GM19372 (cell line): ENCODE data around the gene KCND3.

ENCODE experiments used
- ATAC-seq: cut with Tn5 transposase; IDR thresholded peaks from one replicate; pipeline ENCODE4 v1.9.1; 2021; ENCODE audit warnings: mild to moderate bottlenecking, low read depth, moderate library complexity; ENCODE audit not compliant: unreplicated experiment

Gene KCND3

DNA sequence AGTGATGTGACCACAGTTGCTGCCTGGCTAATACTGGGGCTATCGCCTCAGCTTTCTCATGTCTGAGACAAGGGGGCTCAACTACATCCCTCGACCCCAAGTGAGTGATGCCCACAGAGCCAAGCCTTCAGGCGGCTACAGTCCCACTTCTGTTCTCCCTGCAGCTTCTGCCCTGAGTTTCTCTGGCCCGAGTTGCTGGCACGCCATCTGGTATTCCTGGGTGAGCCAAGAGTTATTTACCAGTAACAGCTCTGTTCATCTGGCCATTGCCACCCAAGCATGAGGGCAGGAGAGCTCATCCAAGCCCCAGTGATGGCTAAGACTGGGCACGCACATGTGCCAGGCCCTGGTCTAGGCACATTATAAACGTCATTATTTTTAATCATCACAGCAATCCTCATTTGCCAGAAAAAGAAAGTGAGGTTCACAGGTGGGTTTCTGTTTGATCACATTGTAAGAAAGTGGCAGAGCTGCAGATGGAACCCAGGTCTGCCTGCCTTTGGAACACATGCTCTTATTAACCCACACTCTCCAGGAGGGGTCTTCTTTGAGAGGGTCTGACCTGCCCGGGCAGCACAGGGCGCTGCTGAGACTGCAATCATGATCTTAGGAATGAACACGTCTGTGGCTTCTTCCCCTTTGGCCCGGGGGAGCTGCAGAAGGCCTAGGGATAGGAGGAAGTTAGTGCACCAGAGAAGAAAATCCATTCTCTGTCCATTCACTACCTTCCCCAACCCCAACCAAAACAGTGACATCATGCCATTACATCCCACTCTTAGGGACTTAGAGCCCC, 27.5 kb downstream of the KCND3 start:
- ATAC-seq, result no peak

DNA sequence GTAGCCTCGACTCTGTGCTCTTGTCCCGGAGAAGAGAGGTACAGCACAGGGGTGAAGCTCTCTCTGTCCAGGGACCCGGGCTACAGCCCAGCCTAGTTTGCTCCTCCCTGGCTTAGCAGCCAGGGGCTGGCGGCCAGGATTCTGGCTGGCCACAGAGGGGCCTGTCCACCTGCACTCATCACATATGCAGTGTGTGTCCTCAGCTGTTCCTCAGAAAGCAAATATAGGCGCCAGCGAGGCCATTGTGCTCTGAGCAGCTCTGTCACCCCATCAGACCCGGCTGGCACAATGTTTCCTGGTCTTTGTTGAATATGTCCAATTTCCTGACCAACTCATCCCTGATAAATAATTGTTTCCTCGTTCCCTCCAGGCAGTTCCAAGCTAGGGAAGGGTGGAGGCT, 28.5 kb downstream of the KCND3 start:
- ATAC-seq, result no peak

DNA sequence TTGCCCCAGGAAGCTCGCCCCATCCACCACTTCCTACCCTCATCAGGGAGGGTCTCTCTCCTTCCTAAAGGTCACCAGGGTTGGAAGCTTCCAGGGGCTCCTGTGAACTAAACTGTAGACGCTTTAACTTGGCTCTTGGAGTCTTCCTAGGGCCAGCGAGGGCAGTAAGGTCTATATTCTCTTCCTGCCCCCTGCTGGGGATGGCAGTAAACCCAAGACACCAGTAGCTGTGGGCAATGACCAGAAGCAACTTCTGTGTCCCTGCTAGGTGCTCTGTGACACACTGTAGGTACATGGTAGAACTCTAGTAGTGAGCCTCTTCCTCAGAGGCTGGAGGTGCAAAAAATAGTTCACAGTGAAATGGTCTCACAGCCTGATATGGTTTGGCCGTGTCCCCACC, 30.0 kb downstream of the KCND3 start:
- no peak for ATAC-seq

DNA sequence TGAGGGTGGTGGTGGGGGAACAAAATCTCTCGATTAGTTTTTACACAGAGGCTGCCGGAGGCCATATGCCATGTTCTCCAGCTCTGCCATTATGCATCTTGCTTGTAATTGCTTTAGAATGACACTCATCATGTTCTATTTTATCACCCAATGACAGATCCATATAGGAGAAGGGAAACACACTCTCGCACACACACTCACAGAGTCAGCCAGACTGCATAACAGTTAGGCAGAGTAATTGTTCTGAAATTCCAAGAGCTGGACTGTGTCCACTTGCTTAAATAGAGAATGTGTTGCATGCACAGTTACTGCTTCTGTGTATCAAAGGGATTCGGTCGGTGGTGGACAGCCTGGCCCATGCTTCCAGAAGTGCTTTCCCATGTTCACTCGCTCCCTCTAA, 30.6 kb downstream of the KCND3 start:
- ATAC-seq, result no peak

DNA sequence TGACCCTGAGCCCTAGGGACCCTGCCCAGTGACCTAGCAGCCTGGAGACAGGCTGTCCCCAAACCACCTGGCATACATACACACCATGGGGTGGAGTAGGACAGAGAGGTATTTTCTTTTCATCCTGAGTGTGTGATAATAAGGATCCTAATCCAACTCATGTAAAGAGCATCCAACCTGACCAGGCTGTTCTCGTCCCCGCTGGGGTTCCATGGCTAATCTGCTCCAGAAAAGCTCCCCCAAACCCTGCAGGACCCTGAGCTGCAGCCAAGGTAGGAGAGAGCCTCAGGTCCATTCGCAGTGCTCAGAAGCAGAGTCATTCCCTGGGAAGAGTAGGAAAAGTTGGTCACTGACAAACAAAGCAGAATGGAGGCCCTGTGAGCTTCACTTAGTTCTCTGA, 31.4 kb downstream of the KCND3 start:
- ATAC-seq, result no peak

DNA sequence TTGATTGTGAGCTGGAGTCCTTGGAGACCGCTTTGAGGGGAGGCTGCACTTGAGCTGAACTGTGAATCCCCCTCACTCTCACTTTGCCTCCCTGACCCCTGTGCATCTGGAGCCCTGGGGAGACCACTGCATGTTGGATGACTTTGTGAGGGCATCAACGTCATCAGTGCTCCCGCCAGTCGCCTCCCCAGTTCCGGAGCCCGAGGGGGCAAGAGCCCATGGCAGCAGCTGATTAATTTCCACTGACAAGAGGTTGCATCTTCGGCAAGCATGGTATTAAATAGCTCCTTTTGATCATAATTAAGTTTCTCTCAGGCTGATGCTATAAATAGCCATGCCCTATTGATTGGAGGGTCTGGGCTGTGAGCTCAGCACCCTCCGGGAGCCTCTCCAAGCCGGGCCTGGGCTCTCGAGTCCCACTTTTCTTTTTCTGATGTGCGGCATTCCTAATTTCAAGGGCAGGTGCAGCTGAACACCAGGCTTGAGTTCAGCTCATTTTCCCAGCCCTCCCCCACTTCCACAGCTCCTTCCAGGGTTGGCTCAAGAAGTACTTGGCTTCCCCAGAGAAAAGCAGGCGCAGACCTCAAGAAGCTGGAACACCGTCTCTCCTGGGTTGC, 33.2 kb downstream of the KCND3 start:
- no peak for ATAC-seq

DNA sequence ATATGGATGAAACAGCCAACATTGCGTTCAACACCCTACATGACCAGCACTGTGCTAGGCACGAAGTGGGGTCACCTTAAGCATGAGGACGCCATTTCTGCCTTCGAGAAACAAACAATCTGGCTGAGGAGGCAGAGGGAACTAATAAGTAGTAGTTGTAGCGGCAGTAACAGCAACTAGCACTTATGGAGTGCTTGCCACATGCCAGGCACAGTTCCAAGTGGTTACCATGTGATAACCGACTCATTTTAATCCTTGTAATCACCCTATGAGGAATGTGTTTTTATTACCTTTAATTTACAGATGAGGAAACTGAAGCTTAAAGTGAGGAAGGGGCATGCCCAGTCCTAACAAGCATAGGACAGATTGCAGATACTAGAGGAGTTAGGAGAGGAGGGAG, 33.7 kb downstream of the KCND3 start:
- no peak for ATAC-seq

DNA sequence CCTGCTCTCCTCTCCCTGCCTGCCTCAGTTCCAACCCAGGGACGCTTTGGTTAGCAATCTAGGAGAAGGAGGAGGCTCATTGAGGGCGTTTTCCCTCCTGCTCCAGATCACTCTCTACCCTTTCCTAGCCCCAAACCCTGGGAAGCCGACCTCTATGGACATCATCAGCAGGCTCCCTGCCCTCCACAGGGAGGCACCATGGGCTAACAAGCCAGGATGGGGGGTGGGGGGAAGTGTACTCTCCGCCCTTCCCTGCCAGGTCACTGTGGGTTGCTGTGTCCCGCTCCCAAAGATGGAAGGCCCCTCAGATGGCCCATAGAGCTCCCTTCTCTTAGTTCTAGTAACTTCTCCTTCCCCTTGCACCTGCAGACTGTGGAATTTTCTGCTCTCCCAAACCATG, 35.7 kb downstream of the KCND3 start:
- no peak for ATAC-seq

DNA sequence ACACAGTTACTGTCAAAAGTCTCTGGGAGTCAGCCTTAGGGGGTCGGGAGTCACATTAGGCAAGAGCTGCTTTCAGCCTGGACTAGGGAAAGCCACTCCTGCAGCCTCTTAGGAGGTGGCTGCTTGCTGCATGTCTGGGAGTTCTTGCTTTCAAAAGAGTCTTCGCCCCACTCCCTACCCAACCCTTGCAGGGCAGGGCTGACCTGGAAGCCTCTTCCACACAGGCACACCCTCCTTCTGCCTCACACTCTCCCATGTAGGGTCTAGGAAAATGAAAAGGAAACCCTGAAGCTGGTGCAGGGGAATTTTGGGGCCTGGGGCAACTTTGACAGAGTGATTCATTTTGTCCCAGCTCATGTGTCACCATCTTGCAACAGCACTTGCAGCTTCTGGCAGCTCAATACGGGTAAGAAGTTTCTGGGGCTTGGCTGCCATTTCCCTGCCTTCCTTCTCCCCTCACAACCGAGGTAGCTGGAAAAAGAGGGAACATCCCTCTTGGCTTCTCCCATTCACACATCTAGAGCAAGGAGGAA, 37.3 kb downstream of the KCND3 start:
- ATAC-seq, result no peak

DNA sequence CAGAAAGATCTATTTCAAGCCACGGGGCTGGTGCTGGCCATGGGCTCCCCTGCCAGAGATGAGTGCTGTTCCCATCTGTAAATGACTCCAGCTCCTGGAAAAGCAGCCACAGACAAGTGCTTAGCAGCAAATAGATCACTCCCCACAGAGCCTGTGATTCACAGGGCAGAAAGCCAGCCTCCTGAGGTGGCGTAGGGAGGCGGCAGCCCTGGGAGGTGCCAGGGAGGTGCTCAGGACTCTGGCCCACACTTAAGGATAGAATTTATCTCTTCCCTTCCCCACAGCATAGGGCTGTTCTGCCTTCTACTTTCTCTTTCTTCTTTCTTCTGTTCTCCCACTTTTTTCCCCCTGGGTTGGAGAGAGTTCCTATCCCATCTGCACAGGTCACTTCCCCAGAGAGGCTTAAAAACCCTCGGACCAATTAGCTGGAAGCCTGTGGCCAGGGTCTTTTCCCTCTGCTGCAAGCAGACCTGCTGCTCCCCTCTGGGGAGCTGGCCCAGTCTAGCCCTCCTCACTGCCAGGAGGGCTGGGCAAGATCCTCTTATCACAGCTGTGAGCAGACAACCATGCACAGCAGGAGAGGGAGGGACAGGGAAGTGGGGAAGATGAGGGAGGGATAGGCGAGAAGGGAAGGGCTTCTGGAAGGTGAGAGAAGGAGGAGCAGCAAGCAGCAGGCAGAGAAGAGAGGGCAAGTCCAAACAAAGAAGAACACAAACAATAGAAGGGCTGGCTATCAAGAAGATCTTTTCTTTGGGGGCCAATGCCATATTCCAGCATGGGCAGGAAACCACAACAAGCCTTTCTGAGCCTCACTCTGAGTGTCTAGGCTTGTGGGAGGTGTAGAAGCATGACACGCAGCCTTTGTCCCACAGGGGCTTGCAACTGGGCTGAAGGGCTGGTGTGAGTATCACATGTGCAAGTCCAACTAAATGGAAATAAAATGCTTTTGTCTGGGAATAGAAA, 41.0 kb downstream of the KCND3 start:
- no peak for ATAC-seq

DNA sequence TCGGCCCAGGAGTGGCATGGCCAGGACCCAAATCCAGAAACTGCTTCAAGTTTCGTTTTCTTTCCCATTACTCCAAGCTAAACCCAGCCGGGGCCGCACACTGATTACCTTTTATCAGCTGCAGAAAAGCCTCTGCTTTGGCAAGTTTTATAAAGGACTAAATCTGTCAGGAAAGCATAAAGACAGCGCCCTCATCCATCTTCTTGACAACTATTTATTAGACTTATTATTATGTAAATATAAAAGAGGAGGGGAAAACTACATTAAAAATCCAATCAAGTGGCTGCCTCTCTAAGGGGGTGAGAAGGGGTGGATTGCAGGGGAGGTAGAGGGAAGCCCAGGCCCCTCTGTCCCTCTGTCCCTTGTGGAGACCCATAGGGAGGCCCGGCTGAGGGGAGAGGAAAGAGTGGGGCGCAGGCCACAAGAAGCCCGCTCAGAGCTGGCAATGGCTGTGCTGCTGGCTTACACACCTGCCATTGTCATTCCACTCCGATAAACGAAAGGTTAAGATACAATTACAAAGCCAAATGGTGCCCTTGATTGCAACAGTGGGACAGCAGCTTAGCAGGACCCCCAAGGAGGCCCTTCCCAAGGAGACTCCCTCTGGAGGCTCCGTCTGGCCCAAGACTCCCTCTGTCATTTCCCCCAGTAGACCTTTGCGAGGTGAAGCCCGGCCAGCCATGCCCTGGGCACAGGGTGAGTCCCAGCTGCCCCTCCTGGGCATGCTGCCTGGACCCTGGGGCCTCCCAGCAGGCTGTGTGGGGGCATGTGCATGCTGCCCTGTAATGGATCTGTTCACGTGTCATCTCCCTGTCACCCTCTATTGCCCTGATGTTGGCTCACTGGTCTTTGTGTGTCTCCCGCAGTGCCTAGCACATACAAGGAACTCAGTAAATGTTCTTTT, 45.4 kb downstream of the KCND3 start:
- ATAC-seq, result no peak

DNA sequence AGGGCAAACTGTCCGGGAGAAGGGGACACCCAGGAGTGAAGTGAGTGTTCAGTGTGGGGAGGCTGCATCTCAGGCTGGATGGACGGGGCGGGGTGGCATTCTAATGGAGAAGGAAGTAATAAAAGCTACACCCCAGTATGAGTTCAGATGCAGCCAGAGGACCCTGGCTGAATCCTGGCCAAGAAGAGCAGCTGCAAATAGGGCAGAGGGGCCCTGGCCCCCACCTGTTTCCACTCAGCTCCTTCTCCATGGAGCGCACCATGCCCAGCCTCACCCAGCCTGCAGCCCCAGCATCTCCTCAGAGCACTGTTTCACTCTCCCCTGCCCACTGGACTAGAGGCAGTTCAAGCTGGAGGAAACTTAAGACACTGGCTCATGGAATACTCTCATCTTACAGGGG, 46.4 kb downstream of the KCND3 start:
- no peak for ATAC-seq

DNA sequence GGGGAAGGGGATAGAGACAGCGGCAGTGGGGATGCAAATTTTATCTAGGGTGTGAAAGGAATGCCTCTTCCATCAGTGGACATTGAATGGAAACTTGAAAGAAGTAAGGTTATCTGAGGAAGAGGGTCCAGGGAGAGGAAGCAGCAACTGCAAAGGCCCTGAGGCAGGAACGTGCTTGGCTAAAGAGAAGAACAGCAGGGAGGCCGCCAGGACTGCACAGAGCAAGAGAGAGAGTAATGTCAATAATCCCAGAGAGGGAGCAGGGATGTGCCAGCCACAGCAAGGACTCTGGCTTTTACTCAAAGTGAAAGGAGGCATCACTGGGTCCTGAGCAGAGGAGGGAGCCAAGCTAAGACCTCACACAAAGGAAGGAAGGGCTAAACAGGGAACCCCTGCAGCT, 50.9 kb downstream of the KCND3 start:
- no peak for ATAC-seq

DNA sequence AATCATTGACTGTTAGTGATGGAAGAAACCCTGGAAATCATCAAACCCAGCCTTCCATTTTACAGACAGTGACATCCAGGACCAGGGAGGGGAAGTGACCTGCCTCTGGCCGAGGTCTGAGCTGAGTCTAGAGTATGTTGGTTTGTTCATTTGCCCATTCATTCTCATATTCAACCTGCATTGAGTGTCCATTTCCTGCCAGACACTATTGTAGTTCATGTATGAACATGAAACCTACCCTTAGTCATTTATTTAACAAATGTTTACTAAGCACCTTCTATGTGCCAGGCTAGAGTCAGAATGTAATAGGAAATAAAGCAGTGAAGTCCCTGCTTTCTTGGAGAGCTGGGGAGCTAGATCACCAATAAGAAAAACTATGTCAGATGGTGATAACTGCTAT, 51.3 kb downstream of the KCND3 start:
- no peak for ATAC-seq

DNA sequence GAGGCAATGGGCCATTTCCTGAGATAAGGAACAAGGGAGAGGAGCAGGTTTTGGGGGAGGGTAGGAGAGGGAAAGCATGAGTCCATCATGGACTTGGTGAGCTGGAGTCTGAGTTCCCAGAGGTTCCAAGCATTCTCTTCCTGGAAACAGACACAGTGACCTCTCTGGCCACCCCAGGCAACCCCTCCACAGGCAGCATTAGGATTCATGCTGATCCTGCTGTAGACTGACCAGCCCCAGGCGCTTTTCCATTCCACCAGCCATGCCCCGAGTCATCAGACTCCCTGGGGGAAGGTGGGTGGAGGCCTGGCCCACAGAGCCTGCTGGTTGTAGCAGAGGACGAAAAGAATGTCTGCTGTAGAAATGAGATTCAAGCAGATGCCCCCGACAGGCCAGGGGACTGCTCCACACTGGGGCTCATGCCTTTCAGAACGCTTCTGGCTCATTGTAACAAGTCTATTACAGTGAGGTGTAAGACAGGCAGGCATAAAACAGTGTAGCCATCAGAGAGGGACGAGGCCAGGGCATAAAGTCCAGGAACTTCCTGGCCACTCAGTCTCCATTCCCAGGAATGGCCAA, 52.2 kb downstream of the KCND3 start:
- ATAC-seq, result no peak

DNA sequence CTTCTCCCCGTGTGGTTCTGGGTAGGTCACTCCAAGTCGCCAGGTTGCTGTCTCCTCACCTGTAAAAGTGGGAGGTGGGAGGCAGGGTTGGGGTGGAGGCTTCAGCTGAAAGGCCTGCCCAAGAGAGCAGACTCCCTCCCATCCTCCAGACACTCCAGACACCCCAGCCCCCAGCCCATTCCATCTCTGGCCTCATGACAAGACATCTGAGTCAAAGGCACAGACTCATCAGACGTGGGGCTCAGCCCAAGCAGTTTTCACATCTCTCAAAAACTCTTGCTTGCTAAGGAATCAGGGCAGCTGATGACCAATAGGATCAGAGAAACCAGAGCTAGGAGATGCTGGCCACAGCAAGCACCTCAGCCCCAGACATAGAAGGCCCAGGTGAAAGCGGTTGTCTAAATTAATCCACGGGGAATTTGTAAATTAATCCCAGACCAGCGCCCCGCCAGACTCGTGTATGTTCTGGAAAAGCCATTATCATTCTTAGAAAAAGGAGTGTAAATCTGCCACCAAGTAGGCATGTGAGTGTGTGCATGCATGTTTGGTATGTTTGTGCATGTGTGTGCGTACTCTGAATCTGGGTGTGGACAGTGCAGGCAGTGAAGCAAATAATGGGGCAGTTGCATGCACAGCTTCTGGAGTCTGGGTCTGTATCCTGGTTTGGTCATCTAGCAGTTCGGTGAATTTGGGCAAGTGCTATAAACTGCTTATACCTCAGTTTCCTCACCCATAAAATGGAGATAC, 55.2 kb downstream of the KCND3 start:
- no peak for ATAC-seq

DNA sequence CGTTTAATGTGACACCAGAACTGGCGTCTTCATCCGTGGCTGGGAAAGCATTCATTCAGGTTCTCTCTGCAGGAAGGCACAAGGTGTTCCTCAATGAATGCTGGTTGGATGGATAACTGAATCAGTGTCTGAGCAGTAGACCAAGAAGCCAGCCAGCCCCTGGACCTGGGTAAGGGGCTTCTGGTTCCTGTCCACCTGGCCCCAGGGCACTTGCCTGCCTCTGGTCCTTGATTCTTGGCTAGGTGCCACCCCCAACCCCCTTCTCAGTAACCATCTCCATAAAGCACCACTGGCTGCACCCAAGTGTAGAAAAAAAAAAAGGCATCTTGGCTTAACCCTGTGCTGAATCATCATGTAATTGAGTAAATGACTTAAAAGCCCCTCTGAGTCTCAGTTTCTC, 59.1 kb downstream of the KCND3 start:
- ATAC-seq, result no peak

DNA sequence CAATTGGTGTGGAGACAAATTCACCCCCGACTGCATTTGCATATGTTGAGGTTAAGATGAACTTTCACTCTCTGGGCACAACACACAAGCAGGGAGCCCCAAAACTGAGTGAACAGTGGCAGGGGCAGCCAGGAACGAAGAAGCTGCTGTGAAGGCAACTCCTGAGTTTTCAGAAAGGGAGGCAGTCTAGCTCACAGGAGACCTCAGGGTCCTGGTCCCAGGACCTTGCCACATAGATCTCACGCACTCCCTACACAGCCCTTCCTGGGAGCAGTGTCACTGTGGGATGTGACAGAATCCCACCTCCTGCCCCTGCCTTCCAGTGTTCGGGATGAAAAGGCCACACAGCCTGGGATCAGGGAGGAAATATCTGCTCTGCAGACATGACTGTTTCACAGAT, 60.9 kb downstream of the KCND3 start:
- ATAC-seq, result no peak

DNA sequence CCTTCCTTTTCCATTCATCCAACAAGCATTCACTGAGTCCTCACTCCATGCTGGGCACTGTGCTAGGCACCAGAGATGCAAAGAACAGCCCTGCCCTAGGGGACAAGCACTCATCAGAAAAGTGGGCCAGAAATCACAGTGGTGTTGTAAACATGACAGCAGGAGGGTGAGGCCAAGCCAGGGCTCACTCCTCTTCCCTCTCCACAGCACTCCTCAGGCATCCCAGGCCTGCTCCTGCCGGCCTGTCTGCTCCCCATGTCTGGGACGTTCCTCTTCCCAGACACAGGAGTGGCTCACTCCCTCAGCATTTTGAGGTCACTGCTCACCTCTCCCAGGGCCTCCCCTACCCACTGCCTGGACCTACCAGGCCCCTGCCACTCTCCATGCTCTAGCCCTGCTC, 61.8 kb downstream of the KCND3 start:
- no peak for ATAC-seq
